Left lung (tissue), 10 donors: ENCODE measurements around the gene ATXN10. TPM values are rescaled to one million over a fixed set of nuclear protein-coding genes. Genes with fewer than 3 reads are reported as not detected.

Experiments used
- ATAC-seq: fragments of 200-7000 bp; cut with Tn5 transposase; one replicate; pipeline ENCODE4 v1.9.1; 2020; ENCODE audit warnings: moderate library complexity
- DNase-seq, 4 donors: peaks; one replicate each; pipeline ENCODE4 v3.0.0-alpha.2; 2013 to 2020
- H3K27ac ChIP-seq, 2 donors: fragments of 200-600 bp; sonication (generic) in 1 of 2; one replicate each; pipeline versions ENCODE4 v1.5.0 to v1.8.0; 2020 to 2021
- H3K27me3 ChIP-seq, 2 donors: fragments of 200-600 bp; sonication (generic) in 1 of 2; one replicate each; pipeline versions ENCODE4 v1.5.0 to v1.8.0; 2020 to 2021
- H3K36me3 ChIP-seq, 2 donors: fragments of 200-600 bp; sonication (generic) in 1 of 2; one replicate each; pipeline versions ENCODE4 v1.5.0 to v1.8.0; 2020 to 2021
- H3K4me1 ChIP-seq, 2 donors: fragments of 200-600 bp; one replicate each; pipeline ENCODE4 v1.8.0; 2021
- H3K4me3 ChIP-seq, 2 donors: fragments of 200-600 bp; sonication (generic) in 1 of 2; one replicate each; pipeline versions ENCODE4 v1.5.0 to v1.8.0; 2020 to 2021; ENCODE audit warnings: mild to moderate bottlenecking in 1 of 2
- H3K9me3 ChIP-seq, 2 donors: fragments of 200-600 bp; sonication (generic) in 1 of 2; one replicate each; pipeline versions ENCODE4 v1.5.0 to v1.8.0; 2020 to 2021
- intact Hi-C, 2 donors: fragments of 100-400 bp; cut with DNase I; formaldehyde crosslinking; loops; one replicate each; pipeline versions ENCODE4 v1.11.2 to v1.14.2; 2022
- polyA plus RNA-seq, 6 donors: library from polyadenylated mRNA; unstranded; fragments of 120-200 nt; gene quantifications; one replicate each; pipeline ENCODE4 v1.2.1, GENCODE V29; 2013; ENCODE audit not compliant: insufficient read length in 6 of 6
- total RNA-seq, 2 donors: library from RNA; stranded (reverse); fragmentation: NEBNext Ultra II Directional; extraction: Animal tissue kit (Norgen Biotek cat#: 25700); gene quantifications; one replicate each; pipeline ENCODE4 v1.2.1, GENCODE V29; 2021
- TF ChIP-seq, protein P1 (sequence below), 2 donors: fragments of 200-600 bp; sonication (generic) in 1 of 2; IDR thresholded peaks; one replicate each; pipeline versions ENCODE4 v1.5.0 to v1.8.0; 2021; ENCODE audit warnings: antibody characterized with exemption in 2 of 2
- donor health status: DM: no; HTN: yes; CAD: no.
- donor health status: DM: no; HTN: no; CAD: no.

ATXN10 gene
- total and polyA plus RNA-seq, 8 donors: 117 to 281 (median 237) TPM

DNA sequence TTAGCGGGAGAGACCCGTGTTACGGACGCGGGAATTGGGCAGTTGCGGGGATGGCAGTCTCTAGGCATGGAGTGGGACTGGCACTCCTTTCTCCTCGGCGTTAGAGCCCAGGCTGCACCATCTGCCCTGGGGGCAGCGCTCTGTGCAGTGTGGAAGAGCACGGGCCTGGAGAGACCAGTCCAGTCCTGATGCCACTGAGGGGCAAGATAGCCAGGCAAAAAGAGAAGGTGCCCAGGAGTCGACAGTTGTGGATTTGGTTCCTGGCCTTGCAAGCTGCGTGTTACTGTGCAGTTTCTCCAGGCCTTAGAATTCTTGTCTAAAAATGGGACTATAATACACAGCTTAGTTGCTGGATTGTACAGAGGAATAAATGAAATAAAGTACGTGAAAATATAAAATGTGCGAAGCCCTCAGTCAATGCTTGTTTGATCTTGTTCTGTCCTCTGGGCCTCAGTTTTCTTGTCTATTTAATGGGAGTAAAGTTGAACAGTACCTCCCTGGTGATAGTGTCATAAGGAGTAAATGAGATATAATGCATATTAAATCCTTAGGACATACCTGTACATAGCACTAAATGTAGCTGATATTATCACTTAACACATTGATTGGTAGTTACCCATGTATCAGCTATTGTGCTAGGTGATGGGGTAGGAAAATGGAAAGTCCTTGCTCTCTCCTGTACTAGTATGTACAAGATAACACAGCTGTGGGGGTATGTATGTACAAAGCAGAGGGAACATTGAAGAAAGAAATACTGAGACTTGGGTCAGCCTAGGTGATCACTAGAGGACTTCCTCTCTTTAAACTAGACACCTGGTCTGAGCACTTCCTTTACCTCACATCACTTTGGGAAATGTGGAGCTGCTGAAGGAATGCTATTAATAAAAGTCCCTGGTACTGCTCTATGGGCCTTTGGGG, 1.2 kb downstream of the ATXN10 start:
- ATAC-seq (peak; percentile 42), DNase-seq (no peak)
- H3K27ac ChIP-seq: peak overlapping the region; percentile 83 to 89
- TF ChIP-seq, protein P1, sequence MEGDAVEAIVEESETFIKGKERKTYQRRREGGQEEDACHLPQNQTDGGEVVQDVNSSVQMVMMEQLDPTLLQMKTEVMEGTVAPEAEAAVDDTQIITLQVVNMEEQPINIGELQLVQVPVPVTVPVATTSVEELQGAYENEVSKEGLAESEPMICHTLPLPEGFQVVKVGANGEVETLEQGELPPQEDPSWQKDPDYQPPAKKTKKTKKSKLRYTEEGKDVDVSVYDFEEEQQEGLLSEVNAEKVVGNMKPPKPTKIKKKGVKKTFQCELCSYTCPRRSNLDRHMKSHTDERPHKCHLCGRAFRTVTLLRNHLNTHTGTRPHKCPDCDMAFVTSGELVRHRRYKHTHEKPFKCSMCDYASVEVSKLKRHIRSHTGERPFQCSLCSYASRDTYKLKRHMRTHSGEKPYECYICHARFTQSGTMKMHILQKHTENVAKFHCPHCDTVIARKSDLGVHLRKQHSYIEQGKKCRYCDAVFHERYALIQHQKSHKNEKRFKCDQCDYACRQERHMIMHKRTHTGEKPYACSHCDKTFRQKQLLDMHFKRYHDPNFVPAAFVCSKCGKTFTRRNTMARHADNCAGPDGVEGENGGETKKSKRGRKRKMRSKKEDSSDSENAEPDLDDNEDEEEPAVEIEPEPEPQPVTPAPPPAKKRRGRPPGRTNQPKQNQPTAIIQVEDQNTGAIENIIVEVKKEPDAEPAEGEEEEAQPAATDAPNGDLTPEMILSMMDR (IDR thresholded peaks at IDR 0.05): no peak
- no peaks in the 10 kb centered on the region for H3K9me3 ChIP-seq
- intact Hi-C loops: no loop called here
- H3K27me3 ChIP-seq: no peaks in the 10 kb centered on the region
- peaks cover 10 to 24% of the 10 kb centered on the region in 2 donors for H3K4me1 ChIP-seq
- peaks cover 0 to 5% of the 10 kb centered on the region in 2 donors for H3K36me3 ChIP-seq
- H3K4me3 ChIP-seq: peak overlapping the region; percentile 86 to 89

DNA sequence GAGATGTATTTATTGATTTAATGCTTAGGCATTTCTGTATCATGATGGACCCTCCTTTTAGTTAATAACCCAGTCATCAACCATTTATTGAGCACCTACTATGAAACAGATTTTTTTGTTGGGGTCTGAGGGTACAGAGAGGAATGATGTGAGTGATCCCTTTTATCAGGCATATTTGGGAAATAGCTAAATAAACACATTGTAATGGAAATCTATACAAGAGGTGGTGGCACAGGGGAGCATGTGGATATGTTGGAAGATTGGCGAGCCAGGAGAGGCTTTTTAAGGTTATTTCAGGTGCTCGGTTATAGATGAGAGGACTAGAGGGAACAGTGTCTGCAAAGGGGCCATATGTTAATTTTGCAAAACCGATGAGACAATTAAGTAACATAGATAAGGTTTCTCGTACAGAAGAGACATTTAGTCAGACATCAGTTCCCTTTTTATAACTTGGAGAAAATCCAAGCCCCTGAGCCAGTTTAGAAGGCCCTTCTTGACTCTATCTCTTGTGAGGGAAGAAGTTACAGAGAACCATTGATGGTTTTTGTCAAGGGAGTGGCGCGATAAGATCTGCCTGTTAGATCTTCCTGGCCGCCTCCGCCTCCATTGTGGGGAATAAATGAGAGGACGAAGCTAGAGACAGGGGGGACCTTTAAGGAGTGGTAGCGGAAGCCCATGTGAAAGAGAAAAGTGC, 2.0 kb downstream of the ATXN10 start:
- no peak overlapping the region for H3K27ac ChIP-seq
- intact Hi-C loops: no loop called here
- ATAC-seq: no peak
- H3K36me3 ChIP-seq: peaks cover 0 to 5% of the 10 kb centered on the region in 2 donors
- TF ChIP-seq, protein P1 (IDR thresholded peaks at IDR 0.05): no peak
- DNase-seq: no peak
- H3K4me3 ChIP-seq: peak overlapping the region in 1 of 2 donors; percentile 89
- H3K9me3 ChIP-seq: no peaks in the 10 kb centered on the region
- no peaks in the 10 kb centered on the region for H3K27me3 ChIP-seq
- H3K4me1 ChIP-seq: peaks cover 10 to 24% of the 10 kb centered on the region in 2 donors

DNA sequence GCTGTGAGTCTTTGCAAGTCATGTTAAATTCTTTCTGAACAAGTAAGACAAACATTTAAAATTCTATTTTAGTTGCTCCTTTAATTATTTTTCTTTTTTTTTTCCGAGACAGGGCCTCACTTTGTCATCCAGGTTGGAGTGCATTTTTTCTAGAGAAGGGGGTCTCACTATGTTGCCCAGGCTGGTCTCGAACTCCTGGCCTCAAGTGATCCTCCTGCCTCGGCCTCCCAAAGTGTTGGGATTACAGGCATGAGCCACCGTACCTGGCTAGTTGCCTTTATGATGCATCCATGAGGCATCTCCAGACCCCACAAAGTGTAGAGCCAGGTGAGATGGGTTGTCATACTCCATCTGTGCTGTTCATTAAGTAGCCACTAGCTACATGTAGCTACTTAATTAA, 4.4 kb downstream of the ATXN10 start:
- H3K4me1 ChIP-seq: peaks cover 12 to 28% of the 10 kb centered on the region in 2 donors
- no peaks in the 10 kb centered on the region for H3K9me3 ChIP-seq
- intact Hi-C loops: no loop called here
- no peak overlapping the region for H3K4me3 ChIP-seq
- TF ChIP-seq, protein P1 (IDR thresholded peaks at IDR 0.05): no peak
- no peaks in the 10 kb centered on the region for H3K27me3 ChIP-seq
- H3K36me3 ChIP-seq: peaks cover 0 to 5% of the 10 kb centered on the region in 2 donors
- ATAC-seq: no peak
- H3K27ac ChIP-seq: no peak overlapping the region
- DNase-seq: no peak

DNA sequence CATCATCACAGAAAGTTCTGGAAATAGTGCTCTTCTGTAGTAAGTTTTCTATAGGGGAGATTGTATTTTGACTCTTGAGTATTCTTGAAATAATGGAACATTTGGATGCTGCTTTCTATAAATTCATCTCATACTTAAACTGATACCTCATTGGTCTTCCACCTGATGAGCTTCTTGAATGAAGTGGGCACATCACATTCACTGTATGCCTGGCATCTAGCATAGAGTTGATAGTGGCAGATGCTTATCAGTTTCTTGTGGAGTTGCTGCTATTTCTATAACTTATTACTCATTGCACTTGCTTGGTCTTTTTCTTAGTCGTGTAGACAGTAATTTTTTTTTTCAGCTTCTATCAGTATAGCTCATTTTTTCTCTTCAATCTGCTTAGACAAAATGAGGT, 5.4 kb downstream of the ATXN10 start:
- H3K27me3 ChIP-seq: no peaks in the 10 kb centered on the region
- DNase-seq: no peak
- TF ChIP-seq, protein P1 (IDR thresholded peaks at IDR 0.05): no peak
- ATAC-seq: no peak
- H3K4me1 ChIP-seq: peaks cover 20 to 35% of the 10 kb centered on the region in 2 donors
- H3K27ac ChIP-seq: no peak overlapping the region
- no peaks in the 10 kb centered on the region for H3K9me3 ChIP-seq
- H3K4me3 ChIP-seq: no peak overlapping the region
- intact Hi-C loops: no loop called here
- H3K36me3 ChIP-seq: peaks cover 0 to 5% of the 10 kb centered on the region in 2 donors
